Measurements from ENCODE around the gene PNPLA5.

Gene PNPLA5

GRCh38 chr22:43901976-43902643 lies 10.3 kb upstream of the PNPLA5 start:
- DNase-seq (ENCODE audit: low read depth) = no peak

- no peak for DNase-seq (ENCODE audit: low read depth)
Measured at GRCh38 chr22:43900206-43900605, 8.4 kb upstream of the PNPLA5 start.

- no peak for DNase-seq (ENCODE audit: low read depth)
Measured at GRCh38 chr22:43897751-43898261, 6.0 kb upstream of the PNPLA5 start.

- no peak for DNase-seq (ENCODE audit: low read depth)
Measured at GRCh38 chr22:43895986-43896645, 4.3 kb upstream of the PNPLA5 start.

GRCh38 chr22:43894122-43894521 lies 2.3 kb upstream of the PNPLA5 start:
- no peak for DNase-seq (ENCODE audit: low read depth)

GRCh38 chr22:43893266-43893665 lies 1.5 kb upstream of the PNPLA5 start:
- DNase-seq (ENCODE audit: low read depth) = no peak

- DNase-seq (ENCODE audit: low read depth) = no peak
Measured at GRCh38 chr22:43892183-43892894, 526 bp upstream of the PNPLA5 start.

- DNase-seq (ENCODE audit: low read depth) = no peak
Measured at GRCh38 chr22:43890901-43891331, 897 bp downstream of the PNPLA5 start.

- no peak for DNase-seq (ENCODE audit: low read depth)
Measured at GRCh38 chr22:43889860-43890253, 2.0 kb downstream of the PNPLA5 start.

GRCh38 chr22:43889201-43889859 lies 2.5 kb downstream of the PNPLA5 start:
- no peak for DNase-seq (ENCODE audit: low read depth)

- DNase-seq (ENCODE audit: low read depth) = no peak
Measured at GRCh38 chr22:43888740-43889139, 3.1 kb downstream of the PNPLA5 start.

- no peak for DNase-seq (ENCODE audit: low read depth)
Measured at GRCh38 chr22:43887391-43887790, 4.4 kb downstream of the PNPLA5 start.

GRCh38 chr22:43886231-43886630 lies 5.6 kb downstream of the PNPLA5 start:
- DNase-seq (ENCODE audit: low read depth) = no peak

- no peak for DNase-seq (ENCODE audit: low read depth)
Measured at GRCh38 chr22:43885786-43886185, 6.0 kb downstream of the PNPLA5 start.

- no peak for DNase-seq (ENCODE audit: low read depth)
Measured at GRCh38 chr22:43885319-43885671, 6.5 kb downstream of the PNPLA5 start.

GRCh38 chr22:43884600-43885318 lies 7.1 kb downstream of the PNPLA5 start:
- peak; percentile 15 for DNase-seq (ENCODE audit: low read depth)

- DNase-seq (ENCODE audit: low read depth) = no peak
Measured at GRCh38 chr22:43883719-43884415, 7.9 kb downstream of the PNPLA5 start.

- no peak for DNase-seq (ENCODE audit: low read depth)
Measured at GRCh38 chr22:43883012-43883661, 8.7 kb downstream of the PNPLA5 start.

GRCh38 chr22:43882122-43882767 lies 9.6 kb downstream of the PNPLA5 start:
- no peak for DNase-seq (ENCODE audit: low read depth)

All from stimulated activated CD8-positive, alpha-beta memory T cell treated with anti-CD3 and anti-CD28 coated beads, Interleukin-15, amount 100 ng/mL, for 24 hours (primary cell).